T-helper 22 cell (primary cell): ENCODE results near the gene KPNA2.
"Not testable (repeated sequence)": the region's sequence is repeated elsewhere in the genome, so short reads cannot be mapped to it uniquely, and the experiment has no call there.

Source experiments
- DNase-seq: peaks from one replicate; pipeline ENCODE4 v3.0.0-alpha.2; 2020; ENCODE audit warnings: low read depth

KPNA2 gene

GRCh38 chr17:68035523-68036303 lies at the start of gene KPNA2:
TSS of gene KPNA2 (plus strand) at chr17:68035735. CDS start at chr17:68037133, 1,398 bp downstream.
- DNase-seq = peak; percentile 87

DNA sequence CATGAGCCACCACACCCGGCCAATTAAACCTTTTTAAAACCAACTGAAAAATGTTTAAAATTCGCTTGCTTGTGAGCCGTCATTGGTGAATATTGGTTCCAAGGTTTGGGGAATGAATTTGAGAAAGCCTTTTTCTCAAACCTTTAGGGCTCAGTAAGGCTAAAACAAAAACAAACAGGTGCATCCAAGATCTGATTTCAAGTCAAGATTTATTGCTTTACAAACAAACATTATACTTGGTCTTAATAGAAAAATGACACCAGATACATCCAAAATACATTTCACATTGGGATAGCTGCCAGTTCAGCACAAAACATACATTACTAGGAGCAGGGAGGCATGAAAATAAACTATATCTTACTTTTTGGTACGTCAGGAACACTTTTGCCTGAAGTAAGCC lies 44.6 kb upstream of the KPNA2 start:
- DNase-seq = no peak

- DNase-seq = no peak
These were observed 42.9 kb upstream of the KPNA2 start for GRCh38 chr17:67992548-67993152.

DNA sequence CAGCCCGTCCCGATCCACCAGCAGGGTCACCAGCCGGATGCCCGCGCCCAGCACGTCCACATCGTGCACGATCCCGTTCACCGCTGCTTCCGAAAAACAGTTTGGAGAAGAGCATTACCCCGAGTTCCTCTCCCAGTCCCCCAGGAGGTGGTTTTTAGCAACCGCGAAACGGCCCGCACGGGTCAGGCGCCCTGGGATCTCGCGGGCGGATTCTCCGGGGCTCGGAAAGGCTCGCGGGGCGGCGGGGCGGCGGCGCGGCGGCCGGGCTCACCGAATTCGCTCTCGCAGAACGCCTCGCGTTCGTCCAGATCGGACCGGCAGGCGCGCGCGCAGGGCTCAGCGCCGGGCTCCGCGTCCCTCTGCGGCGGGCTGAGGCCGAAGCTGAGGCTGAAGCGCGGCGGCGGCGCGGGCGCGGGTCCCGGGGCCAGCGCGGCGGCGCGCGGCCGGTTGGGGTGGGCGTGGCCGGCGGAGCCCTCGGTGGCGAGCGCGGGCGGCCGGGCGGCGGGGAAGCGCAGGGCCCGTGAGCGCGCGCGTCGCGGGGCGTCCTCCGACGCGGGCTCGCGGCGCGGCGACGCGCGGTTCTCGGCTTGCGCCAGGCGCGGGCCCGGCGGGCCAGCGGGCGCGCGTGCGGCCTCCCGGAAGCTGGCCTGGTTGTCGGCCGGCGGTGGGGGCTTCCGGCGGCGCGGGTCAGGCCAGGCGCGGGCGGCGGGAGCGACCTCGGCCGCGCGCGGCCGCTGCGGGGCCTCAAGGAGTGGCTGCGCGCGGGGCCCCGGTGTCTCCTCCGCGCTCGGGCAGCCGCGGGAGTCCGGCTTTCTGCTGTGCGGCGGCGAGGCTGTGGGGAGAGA lies 42.2 kb upstream of the KPNA2 start:
- DNase-seq = peak; percentile 36

DNA sequence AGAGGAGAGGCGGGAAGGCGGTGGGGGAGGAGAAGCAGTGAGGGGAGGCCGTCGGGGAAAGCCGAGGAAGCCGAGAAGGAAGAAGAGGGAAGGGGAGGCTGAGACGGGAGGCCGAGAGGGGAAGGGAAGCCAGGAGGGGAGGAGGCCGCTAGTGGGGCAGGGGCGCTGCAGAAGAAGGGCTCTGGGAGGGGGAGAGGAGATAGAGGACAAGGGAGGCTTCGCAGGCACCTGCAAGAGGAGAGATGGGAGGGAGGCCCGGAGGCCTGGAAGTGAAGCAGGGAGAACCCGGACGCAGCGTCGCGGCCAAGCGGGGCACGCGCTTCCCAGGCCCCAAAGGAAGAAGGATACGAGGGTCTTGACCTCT lies 41.6 kb upstream of the KPNA2 start:
- DNase-seq = no peak

GRCh38 chr17:67994817-67995569 lies 40.5 kb upstream of the KPNA2 start:
- no peak for DNase-seq

DNA sequence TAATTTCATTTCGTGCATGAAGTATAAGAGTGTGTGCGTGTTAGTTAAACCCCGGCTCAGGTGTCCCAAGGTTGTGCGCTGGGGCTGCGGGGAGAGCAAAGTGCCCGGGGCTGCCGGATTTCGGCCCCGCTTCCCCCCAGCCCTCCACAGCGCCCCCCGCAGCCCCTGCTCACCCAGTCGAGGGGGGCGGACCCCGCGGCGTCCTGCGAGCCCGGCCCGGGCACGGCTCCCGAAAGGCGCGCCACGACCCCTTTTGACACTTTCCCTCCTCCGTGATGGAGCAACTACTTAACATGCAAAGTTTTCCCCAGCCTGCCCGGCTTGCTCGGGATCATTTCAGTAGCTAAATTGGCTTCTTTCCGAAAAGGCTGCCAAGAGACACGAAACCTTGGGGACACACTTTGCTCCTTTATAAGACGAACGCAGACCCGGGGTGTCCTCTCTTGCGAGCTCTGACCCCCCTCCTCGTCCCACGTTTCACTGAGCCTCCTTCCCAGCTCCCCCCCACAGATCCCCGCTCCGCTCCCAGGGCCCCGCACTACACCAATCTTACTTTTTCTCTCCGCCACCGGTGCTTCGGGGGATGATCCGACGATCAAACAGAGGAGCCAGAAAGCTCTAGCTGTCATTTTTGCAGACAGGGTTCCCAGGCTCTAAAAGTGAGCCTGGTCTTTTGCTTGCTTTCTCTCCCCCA lies 39.8 kb upstream of the KPNA2 start:
- no peak for DNase-seq

DNA sequence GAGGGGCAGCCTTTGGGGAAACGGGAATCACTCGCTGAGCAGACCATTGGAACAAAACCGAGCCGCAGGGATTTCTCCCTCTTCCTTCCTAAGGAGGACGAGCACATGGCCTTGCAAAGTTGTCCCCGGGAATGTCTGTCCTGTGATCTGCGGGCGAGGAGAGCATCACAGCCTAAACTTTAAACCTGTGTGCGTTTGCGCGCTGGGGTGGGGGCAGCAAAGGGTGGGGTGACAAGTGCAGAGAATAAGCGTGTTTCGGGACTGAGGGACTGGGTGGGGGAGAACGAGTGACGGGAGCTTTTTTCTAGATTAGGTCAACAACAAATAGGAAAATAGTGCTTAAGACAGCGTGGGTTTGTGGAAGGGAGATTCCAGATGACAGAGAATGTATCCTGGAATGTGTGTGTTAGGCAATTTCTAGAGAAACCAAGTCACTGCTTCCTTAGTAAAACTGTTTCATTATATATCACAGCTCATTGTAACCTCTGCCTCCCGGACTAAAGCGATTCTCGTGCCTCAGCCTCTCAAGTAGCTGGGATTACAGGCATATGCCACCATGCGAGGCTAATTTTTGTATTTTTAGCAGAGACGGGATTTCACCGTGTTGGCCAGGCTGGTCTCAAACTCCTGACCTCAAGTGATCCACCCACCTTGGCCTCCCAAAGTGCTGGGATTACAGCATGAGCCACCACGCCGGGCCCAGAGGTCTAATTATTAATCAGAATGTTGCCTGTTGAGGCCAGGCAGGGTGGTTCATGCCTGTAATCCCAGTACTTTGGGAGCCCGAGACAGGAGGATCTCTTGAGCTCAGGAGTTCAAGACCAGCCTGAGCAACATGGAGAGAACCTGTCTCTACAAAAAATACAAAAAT lies 39.0 kb upstream of the KPNA2 start, which contains the start of gene C17orf58:
C17orf58 (minus strand) TSS at position 169 of the 871 bp plus-strand sequence. CDS start 271 bp downstream, outside the sequence.
- DNase-seq = not testable (repeated sequence)

GRCh38 chr17:67998466-67998865 lies 37.1 kb upstream of the KPNA2 start:
- no peak for DNase-seq

DNA sequence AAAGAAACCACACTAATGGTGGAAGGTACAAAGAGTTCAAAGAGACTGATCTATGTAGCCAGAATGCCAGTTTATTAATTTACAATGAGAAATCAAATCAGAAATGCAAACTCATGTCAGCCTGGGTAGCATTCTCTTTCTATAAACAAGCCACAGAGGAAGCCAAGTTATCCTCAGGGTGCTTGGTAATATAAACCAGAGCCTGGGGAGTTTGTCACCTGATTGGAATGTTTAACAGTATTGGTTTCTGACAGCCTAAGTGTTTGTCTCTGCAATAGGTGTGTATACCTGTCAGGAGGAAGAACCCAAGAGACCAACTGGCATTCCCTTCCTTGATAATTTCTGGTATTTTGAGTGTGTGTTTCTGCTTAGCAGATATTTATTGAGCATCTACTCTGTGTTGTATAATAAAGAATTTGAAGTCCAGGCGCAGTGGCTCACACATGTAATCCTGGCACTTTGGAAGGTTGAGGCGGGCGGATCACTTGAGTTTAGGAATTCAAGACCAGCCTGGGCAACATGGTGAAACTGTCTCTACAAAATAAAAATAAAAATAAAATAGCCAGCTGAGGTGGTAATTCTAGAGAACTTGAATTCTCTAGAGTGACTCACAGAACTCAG lies 36.1 kb upstream of the KPNA2 start:
- DNase-seq = no peak

DNA sequence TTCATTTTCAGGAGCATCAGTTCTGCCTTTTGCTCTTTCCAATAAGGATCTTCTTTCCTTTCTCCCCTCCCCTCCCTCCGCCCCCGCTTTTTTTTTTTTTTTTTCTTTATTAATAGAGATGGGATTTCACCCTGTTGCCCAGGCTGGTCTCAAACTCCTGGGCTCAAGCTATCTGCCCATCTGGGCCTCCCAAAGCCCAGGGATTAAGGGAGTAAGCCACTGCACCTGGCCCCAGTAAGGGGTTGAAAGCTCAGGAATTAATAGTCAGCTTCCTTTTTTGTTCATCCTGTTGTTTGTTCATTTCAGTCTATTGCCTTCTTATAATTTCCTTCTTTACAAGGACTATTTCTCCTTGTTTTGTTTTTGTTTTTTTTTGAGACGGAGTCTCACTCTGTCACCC lies 31.3 kb upstream of the KPNA2 start:
- no peak for DNase-seq

DNA sequence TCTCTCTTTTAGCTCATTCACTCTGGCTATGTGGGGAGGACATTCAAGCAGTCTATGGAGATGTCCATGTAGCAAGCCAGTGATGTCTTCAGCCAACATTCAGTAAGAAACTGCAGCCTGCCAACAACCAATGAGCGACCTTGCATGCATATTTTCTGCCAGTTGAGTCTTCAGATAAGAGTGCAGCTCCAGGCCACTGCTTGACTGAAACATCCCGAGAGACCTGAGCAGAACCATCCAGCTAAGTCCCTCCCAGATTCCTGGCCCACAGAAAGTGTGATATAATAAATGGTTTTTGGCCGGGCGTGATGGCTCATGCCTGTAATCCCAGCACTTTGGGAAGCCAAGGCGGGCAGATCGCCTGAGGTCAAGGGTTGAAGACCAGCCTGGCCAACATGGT lies 28.7 kb upstream of the KPNA2 start:
- DNase-seq = no peak

GRCh38 chr17:68011199-68011665 lies 24.3 kb upstream of the KPNA2 start:
- peak; percentile 17 for DNase-seq

- DNase-seq = no peak
These were observed 22.1 kb upstream of the KPNA2 start for GRCh38 chr17:68013385-68013784.

- no peak for DNase-seq
These were observed 20.3 kb upstream of the KPNA2 start for GRCh38 chr17:68015081-68015723.

DNA sequence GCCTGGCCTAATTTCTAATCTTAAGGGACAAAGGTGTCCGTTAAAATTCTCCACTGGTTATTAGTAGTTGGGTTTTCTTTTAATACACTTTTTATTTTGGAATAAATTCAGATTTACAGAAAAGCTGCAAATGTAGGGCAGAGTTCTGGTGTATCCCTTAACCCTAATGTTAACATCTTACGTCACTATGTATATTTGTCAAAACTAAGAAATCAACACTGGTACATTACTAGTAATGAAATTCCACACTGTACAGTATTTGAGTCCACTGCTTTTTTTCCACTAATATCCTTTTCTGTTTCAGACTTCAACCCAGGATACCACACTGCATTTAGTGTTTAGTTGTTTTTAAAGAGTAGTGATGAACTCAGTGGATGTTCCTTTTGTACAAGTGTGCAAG lies 18.7 kb upstream of the KPNA2 start:
- no peak for DNase-seq

GRCh38 chr17:68018493-68018892 lies 17.0 kb upstream of the KPNA2 start:
- not testable (repeated sequence) for DNase-seq

DNA sequence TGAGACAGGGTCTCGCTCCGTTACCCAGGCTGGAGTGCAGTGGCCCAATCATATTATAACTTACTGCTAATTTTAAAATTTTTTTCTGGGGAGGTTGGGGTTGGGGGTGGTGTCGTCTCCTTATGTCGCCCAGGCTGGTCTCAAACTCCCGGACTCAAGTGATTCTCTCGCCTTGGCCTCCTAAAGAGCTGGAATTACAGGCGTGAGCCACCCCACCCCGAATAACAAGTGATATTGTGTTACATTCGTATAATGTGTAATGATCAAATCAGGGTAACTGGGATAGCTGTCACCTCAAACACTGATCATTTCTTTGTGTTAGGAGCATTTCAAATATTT lies 16.2 kb upstream of the KPNA2 start:
- no peak for DNase-seq

DNA sequence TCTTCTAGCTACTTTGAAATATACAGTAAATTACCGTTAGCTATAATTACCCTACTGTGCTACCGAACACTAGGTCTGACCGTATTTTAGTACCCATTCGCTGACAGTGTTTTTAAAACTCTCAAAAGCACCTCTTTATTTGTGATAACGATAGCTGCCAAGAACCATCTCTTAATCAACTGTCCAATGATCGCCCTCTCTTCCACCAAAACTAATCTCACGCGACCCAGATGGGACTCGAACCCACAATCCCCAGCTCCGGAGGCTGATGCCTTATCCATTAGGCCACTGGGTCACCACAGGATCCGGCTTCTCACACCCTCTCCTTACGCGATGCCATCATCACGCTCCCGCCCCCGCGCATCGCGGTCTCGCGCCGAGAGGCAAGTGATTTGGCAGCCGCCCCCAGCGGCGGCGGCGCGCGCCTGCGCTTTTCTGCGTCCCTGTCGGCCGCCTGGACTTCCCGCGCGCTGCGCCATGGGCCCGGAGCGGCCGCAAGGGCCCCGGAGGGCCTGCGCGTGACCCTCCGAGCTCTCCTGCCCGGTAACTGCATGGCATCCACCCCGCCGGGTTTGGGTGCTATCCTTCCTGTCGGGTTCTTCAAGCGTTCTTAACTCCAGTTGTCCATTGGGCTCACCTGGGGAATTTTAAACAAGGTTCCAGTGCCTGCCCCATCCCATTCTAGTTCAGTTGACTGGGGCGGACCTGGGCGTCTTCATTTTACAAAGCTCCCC lies 15.7 kb upstream of the KPNA2 start:
- DNase-seq = peak; percentile 83
